ENCODE data around the gene WDR48.

Gene WDR48

GRCh38 chr3:39136533-39137434 is 85.0 kb downstream of the WDR48 start:
- TF ChIP-seq POLR2AphosphoS5 (IDR thresholded peaks at IDR 0.05; ENCODE audit: low read depth, low read length) (no peak), POLR2A (IDR thresholded peaks at IDR 0.05; ENCODE audit: low read depth, low read length) (no peak), TAF1 (IDR thresholded peaks at IDR 0.05; ENCODE audit: borderline replicate concordance, low read depth, low read length) (no peak)
- DNase-seq (ENCODE audit: insufficient read length), result no peak
- FAIRE-seq, result no peak

GRCh38 chr3:39137435-39137936 is 85.7 kb downstream of the WDR48 start:
- DNase-seq (ENCODE audit: insufficient read length) (no peak), FAIRE-seq (no peak)
- TF ChIP-seq POLR2AphosphoS5 (IDR thresholded peaks at IDR 0.05; ENCODE audit: low read depth, low read length), result no peak
- TF ChIP-seq TAF1 (IDR thresholded peaks at IDR 0.05; ENCODE audit: borderline replicate concordance, low read depth, low read length), result no peak
- TF ChIP-seq POLR2A (IDR thresholded peaks at IDR 0.05; ENCODE audit: low read depth, low read length), result no peak

GRCh38 chr3:39137991-39138803 is 86.4 kb downstream of the WDR48 start:
- no peak for TF ChIP-seq POLR2A (IDR thresholded peaks at IDR 0.05; ENCODE audit: low read depth, low read length)
- TF ChIP-seq POLR2AphosphoS5 (IDR thresholded peaks at IDR 0.05; ENCODE audit: low read depth, low read length), result 0 out of 2 replicates have a peak, but pooled peaks have one; percentile 9
- no peak for TF ChIP-seq TAF1 (IDR thresholded peaks at IDR 0.05; ENCODE audit: borderline replicate concordance, low read depth, low read length)
- DNase-seq (ENCODE audit: insufficient read length) (no peak), FAIRE-seq (no peak)

DNA sequence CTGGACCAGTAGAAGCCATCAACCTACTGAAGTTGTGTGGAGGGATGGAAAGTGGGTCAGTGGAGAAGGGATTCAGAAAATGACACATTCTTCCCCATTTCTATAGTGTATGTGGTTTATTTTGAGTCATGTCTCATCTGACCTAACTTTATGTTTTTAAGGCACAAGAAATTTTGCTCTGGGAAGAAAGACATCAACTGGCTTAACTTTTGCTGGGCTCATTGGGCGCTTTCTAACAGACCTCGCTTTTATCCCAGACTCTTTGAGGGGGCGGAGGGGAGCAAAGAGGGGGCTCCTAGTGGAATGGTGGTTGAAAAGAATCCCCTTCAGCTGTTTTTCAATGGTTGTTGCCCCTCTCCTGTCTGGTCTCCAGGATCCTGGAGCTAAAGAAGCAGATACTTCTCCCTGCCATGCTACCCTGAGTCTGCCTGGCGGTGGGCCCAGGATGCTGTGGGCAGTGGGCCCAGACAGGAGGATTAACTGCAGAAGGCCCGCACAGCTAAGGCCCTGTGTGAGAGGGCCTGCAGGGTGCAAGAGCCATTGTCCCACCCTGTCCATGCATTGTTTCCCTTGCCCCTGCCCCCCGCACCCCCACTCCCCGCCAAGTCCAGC is 87.1 kb downstream of the WDR48 start:
- no peak for TF ChIP-seq POLR2AphosphoS5 (IDR thresholded peaks at IDR 0.05; ENCODE audit: low read depth, low read length)
- no peak for TF ChIP-seq POLR2A (IDR thresholded peaks at IDR 0.05; ENCODE audit: low read depth, low read length)
- TF ChIP-seq TAF1 (IDR thresholded peaks at IDR 0.05; ENCODE audit: borderline replicate concordance, low read depth, low read length), result no peak
- FAIRE-seq, result no peak
- DNase-seq (ENCODE audit: insufficient read length), result no peak

GRCh38 chr3:39139442-39139841 is 87.6 kb downstream of the WDR48 start:
- no peak for TF ChIP-seq POLR2AphosphoS5 (IDR thresholded peaks at IDR 0.05; ENCODE audit: low read depth, low read length)
- TF ChIP-seq POLR2A (IDR thresholded peaks at IDR 0.05; ENCODE audit: low read depth, low read length), result no peak
- TF ChIP-seq TAF1 (IDR thresholded peaks at IDR 0.05; ENCODE audit: borderline replicate concordance, low read depth, low read length), result no peak
- no peak for DNase-seq (ENCODE audit: insufficient read length)
- no peak for FAIRE-seq

GRCh38 chr3:39140341-39140971 is 88.6 kb downstream of the WDR48 start:
- FAIRE-seq, result no peak
- no peak for DNase-seq (ENCODE audit: insufficient read length)
- TF ChIP-seq TAF1 (IDR thresholded peaks at IDR 0.05; ENCODE audit: borderline replicate concordance, low read depth, low read length) (no peak), POLR2A (IDR thresholded peaks at IDR 0.05; ENCODE audit: low read depth, low read length) (no peak), POLR2AphosphoS5 (IDR thresholded peaks at IDR 0.05; ENCODE audit: low read depth, low read length) (no peak; the same call in 1 of the 2 replicates)

GRCh38 chr3:39141171-39141995 is 89.6 kb downstream of the WDR48 start:
- no peak for FAIRE-seq
- DNase-seq (ENCODE audit: insufficient read length), result no peak

DNA sequence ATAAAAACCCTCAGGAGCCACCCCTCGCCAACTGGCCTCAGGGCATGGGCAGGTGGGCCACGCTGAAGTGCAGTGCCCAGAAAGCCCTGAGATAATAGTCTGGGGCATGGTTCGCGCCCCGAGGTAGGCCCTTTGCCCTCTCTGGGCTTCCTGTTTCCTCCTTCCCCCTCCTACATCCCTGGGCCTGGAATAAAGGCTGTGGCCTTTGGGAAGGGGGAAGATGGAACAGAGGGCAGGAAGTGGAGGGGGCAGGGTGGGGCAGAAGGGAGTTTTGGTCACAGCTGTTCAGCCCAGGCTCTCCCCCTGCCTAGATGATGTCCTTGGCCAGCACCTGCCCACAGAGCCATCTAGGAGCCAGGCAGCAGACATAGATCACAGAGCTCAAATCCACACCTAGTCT is 90.3 kb downstream of the WDR48 start:
- FAIRE-seq, result no peak
- TF ChIP-seq POLR2AphosphoS5 (IDR thresholded peaks at IDR 0.05; ENCODE audit: low read depth, low read length), result no peak
- no peak for TF ChIP-seq TAF1 (IDR thresholded peaks at IDR 0.05; ENCODE audit: borderline replicate concordance, low read depth, low read length)
- TF ChIP-seq POLR2A (IDR thresholded peaks at IDR 0.05; ENCODE audit: low read depth, low read length), result no peak
- DNase-seq (ENCODE audit: insufficient read length), result no peak

More at GRCh38 chr3:39141171-39141995, 89.6 kb downstream of the WDR48 start:
- TF ChIP-seq TAF1 (IDR thresholded peaks at IDR 0.05; ENCODE audit: borderline replicate concordance, low read depth, low read length), result no peak
- no peak for TF ChIP-seq POLR2A (IDR thresholded peaks at IDR 0.05; ENCODE audit: low read depth, low read length)
- peak; percentile 75; the same call in 1 of the 2 replicates for TF ChIP-seq POLR2AphosphoS5 (IDR thresholded peaks at IDR 0.05; ENCODE audit: low read depth, low read length)

GRCh38 chr3:39143051-39143885 is 91.5 kb downstream of the WDR48 start:
- no peak for TF ChIP-seq TAF1 (IDR thresholded peaks at IDR 0.05; ENCODE audit: borderline replicate concordance, low read depth, low read length)
- 0 out of 2 replicates have a peak, but pooled peaks have one; percentile 14 for TF ChIP-seq POLR2A (IDR thresholded peaks at IDR 0.05; ENCODE audit: low read depth, low read length)
- no peak for TF ChIP-seq POLR2AphosphoS5 (IDR thresholded peaks at IDR 0.05; ENCODE audit: low read depth, low read length)
- DNase-seq (ENCODE audit: insufficient read length), result no peak
- no peak for FAIRE-seq
